K562 (cell line): ENCODE results near the gene CTAG2. TPM values are rescaled to one million over a fixed set of nuclear protein-coding genes. Genes with fewer than 3 reads are reported as not detected.

Experiments
- ATAC-seq: fragments of 200-7000 bp; cut with Tn5 transposase; 3 replicates; pipeline ENCODE4 v1.9.1; 2020; ENCODE audit warnings: moderate library complexity
- BruUV-seq: library from RNA; stranded (reverse); fragments of 400-500 nt; replicated peaks from 2 replicates; lab custom pipeline; 2021; lab: Mats Ljungman, UMichigan
- CTCF ChIA-PET: fragments of 300-600 bp; formaldehyde crosslinking; extraction: SDS; loops from one replicate; lab custom pipeline; 2021; ENCODE audit warnings: low intra/inter-chr PET ratio; lab: Yijun Ruan, JAX
- POLR2A ChIA-PET: fragments of 300-600, 350-650 bp; sonication (Branson Sonifier 250); formaldehyde crosslinking; extraction: SDS; loops from one replicate; lab custom pipeline; 2021; ENCODE audit warnings: antibody characterized with exemption, inconsistent platforms; lab: Yijun Ruan, JAX
- DNase-seq, 4 experiments: peaks; one replicate each; pipeline versions ENCODE4 v3.0.0 to v3.0.0-alpha.2; 2011 to 2018; ENCODE audit warnings: low spot score in 3 of 4, mixed read lengths in 3 of 4; ENCODE audit errors: extremely low read depth in 1 of 4
- FAIRE-seq: peaks from 2 replicates; lab custom pipeline; 2011; peaks lifted over from hg19 to GRCh38; lab: Jason Lieb, UNC
- H2AFZ ChIP-seq: 2 replicates; pipeline ENCODE4 v1.6.0; 2011; ENCODE audit warnings: low read depth, low read length, control low read depth, inconsistent platforms
- H3K27ac ChIP-seq: fragments of 200-600 bp; 3 replicates; pipeline ENCODE4 v1.8.0; 2011; ENCODE audit warnings: low read depth, mild to moderate bottlenecking, control low read depth, inconsistent platforms, low read length, moderate library complexity, mixed read lengths; ENCODE audit errors: extremely low read depth
- H3K27me3 ChIP-seq, 2 experiments: fragments of 300-600 bp in 1 of 2; 2 replicates in 1 of 2; 3 replicates in 1 of 2; pipeline versions ENCODE4 v1.6.0 to v1.8.0; 2011; ENCODE audit warnings: inconsistent platforms in 2 of 2, low read length in 2 of 2, mild to moderate bottlenecking in 1 of 2, mixed read lengths in 1 of 2, moderate library complexity in 1 of 2; ENCODE audit not compliant: control insufficient read depth in 2 of 2, insufficient read depth in 2 of 2
- H3K36me3 ChIP-seq: fragments of 300-600 bp; 3 replicates; pipeline ENCODE4 v1.8.0; 2011; ENCODE audit warnings: mild to moderate bottlenecking, low read length, inconsistent platforms; ENCODE audit not compliant: control insufficient read depth, insufficient read depth
- H3K4me1 ChIP-seq, 2 experiments: fragments of 200-600 bp in 1 of 2; replicated peaks in 1 of 2; 2 replicates in 1 of 2; 3 replicates in 1 of 2; pipeline versions ENCODE4 v1.5.1 to v1.8.0; 2011; ENCODE audit warnings: inconsistent platforms in 2 of 2, low read length in 2 of 2, mild to moderate bottlenecking in 1 of 2, mixed read lengths in 1 of 2, moderate library complexity in 1 of 2; ENCODE audit not compliant: control insufficient read depth in 2 of 2, insufficient read depth in 2 of 2
- H3K4me2 ChIP-seq: 2 replicates; pipeline ENCODE4 v1.6.1; 2011; ENCODE audit warnings: low read length, control low read depth, inconsistent platforms, mixed read lengths; ENCODE audit not compliant: insufficient read depth
- H3K4me3 ChIP-seq: fragments of 200-600 bp; sonication (generic), shearing (Covaris generic); 2 replicates; pipeline ENCODE4 v1.5.1; 2016; ENCODE audit warnings: control low read depth, inconsistent platforms
- H3K79me2 ChIP-seq: fragments of 200-600 bp; 3 replicates; pipeline ENCODE4 v1.8.0; 2011; ENCODE audit warnings: low read length, inconsistent platforms; ENCODE audit not compliant: control insufficient read depth, insufficient read depth
- H3K9ac ChIP-seq, 2 experiments: 2 replicates each; pipeline versions ENCODE4 v1.6.0 to v1.6.1; 2011; ENCODE audit warnings: low read depth in 2 of 2, low read length in 2 of 2, control low read depth in 1 of 2, inconsistent platforms in 1 of 2, mild to moderate bottlenecking in 1 of 2, mixed read lengths in 1 of 2; ENCODE audit not compliant: insufficient read depth in 1 of 2
- H3K9me1 ChIP-seq: one replicate; pipeline ENCODE4 v1.6.0; 2011; ENCODE audit warnings: inconsistent platforms, mild to moderate bottlenecking, low read length, moderate library complexity; ENCODE audit not compliant: control insufficient read depth, insufficient read depth
- H3K9me3 ChIP-seq: replicated peaks from 2 replicates; pipeline ENCODE4 v1.5.1; 2011; ENCODE audit warnings: low read depth, low read length, inconsistent platforms; ENCODE audit not compliant: control insufficient read depth, insufficient read depth
- H4K20me1 ChIP-seq: replicated peaks from 2 replicates; pipeline ENCODE4 v1.6.1; 2011; ENCODE audit warnings: low read length, inconsistent platforms, mixed read lengths; ENCODE audit not compliant: control insufficient read depth, insufficient read depth
- C11orf30 ChIP-seq: fragments of 450-650 bp; IDR thresholded peaks from 2 replicates; pipeline ENCODE4 v1.6.1; 2016; ENCODE audit warnings: low read depth, mild to moderate bottlenecking
- CBX8 ChIP-seq: fragments of 200-600 bp; sonication (generic); IDR thresholded peaks from 2 replicates; pipeline ENCODE4 v1.6.1; 2012; ENCODE audit warnings: borderline replicate concordance, mixed run types, low read depth, mild to moderate bottlenecking, moderate library complexity, mixed read lengths, low read length, control low read depth, inconsistent platforms; ENCODE audit not compliant: poor library complexity, severe bottlenecking; ENCODE audit errors: extremely low read depth
- CTBP1 ChIP-seq: fragments of 450-650 bp; IDR thresholded peaks from 2 replicates; pipeline ENCODE4 v1.6.1; 2016; ENCODE audit warnings: borderline replicate concordance
- KDM1A ChIP-seq, 2 experiments: fragments of 450-650 bp; IDR thresholded peaks; 2 replicates each; pipeline ENCODE4 v1.6.1; 2016; ENCODE audit warnings: mild to moderate bottlenecking in 2 of 2
- POLR2H ChIP-seq: IDR thresholded peaks from 2 replicates; pipeline ENCODE4 v1.6.1; 2016; ENCODE audit warnings: missing genetic modification characterization, low read depth, mild to moderate bottlenecking, control low read depth, missing compliant biosample characterization, moderate library complexity
- RAD21 ChIP-seq, 2 experiments: fragments of 250-450 bp in 1 of 2; fragments of 450-650 bp in 1 of 2; sonication (Bioruptor Pico) in 1 of 2; formaldehyde crosslinking in 1 of 2; IDR thresholded peaks in 1 of 2; conservative IDR thresholded peaks in 1 of 2; 2 replicates each; pipeline versions ENCODE4 v1.4.0 to v1.8.0; 2020 to 2022; ENCODE audit warnings: mild to moderate bottlenecking in 2 of 2, moderate library complexity in 1 of 2
- RBM25 ChIP-seq: fragments of 200-400 bp; formaldehyde crosslinking; IDR thresholded peaks from 2 replicates; pipeline ENCODE4 v1.6.1; 2018; ENCODE audit warnings: low read length, low read depth, moderate library complexity; ENCODE audit not compliant: severe bottlenecking
- SOX6 ChIP-seq: fragments of 450-650 bp; IDR thresholded peaks from 2 replicates; pipeline ENCODE4 v1.6.1; 2014; ENCODE audit warnings: mild to moderate bottlenecking
- YY1 ChIP-seq, 3 experiments: IDR thresholded peaks; 2 replicates each; pipeline ENCODE4 v1.6.1; 2011; ENCODE audit warnings: low read length in 2 of 3, mild to moderate bottlenecking in 2 of 3, moderate library complexity in 2 of 3, borderline replicate concordance in 1 of 3, control low read depth in 1 of 3, low read depth in 1 of 3; ENCODE audit not compliant: insufficient read depth in 3 of 3, insufficient replicate concordance in 2 of 3, control insufficient read depth in 1 of 3, insufficient read length in 1 of 3; ENCODE audit errors: extremely low read depth in 1 of 3
- ZNF134 ChIP-seq: fragments of 250-450 bp; sonication (Bioruptor Pico); conservative IDR thresholded peaks from 2 replicates; pipeline ENCODE4 v1.4.0; 2020
- ZNF764 ChIP-seq: fragments of 250-450 bp; sonication (Bioruptor Pico); IDR thresholded peaks from 2 replicates; pipeline ENCODE4 v1.4.0; 2020; ENCODE audit warnings: low read depth, mild to moderate bottlenecking, moderate library complexity
- WGBS: fragments of 100-300 bp; shearing (Covaris generic); methylation state at CpG from one replicate; pipeline ENCODE4 v1.1.6; 2016; ENCODE audit warnings: low coverage, mixed read lengths; ENCODE audit not compliant: insufficient coverage; ENCODE audit errors: missing lambda C conversion rate; 5-methylcytosine and 5-hydroxymethylcytosine counted together
- in situ Hi-C: fragments of 300-500 bp; cut with MboI; formaldehyde crosslinking; loops from 4 replicates; pipeline ENCODE4 v1.15.0; 2018; ENCODE audit warnings: inconsistent platforms, mixed read lengths
- intact Hi-C: fragments of 100-400 bp; cut with micrococcal nuclease; formaldehyde crosslinking; loops from 2 replicates; pipeline ENCODE4 v1.14.2; 2022
- polyA plus RNA-seq, 8 experiments: library from polyadenylated mRNA; depleted of rRNA in 4 of 8; stranded (reverse) in 5 of 8; unstranded in 3 of 8; fragments of >200 nt; fragmentation: Nextera tagmentation in 2 of 8; fragmentation: Illumina TruSeq in 1 of 8; extraction: Ambion mirVana in 2 of 8; extraction: Trizol in 1 of 8; gene quantifications; 2 replicates each; pipeline versions ENCODE4 v1.2.1 to v1.2.3, GENCODE V29; 2011 to 2014; ENCODE audit warnings: inconsistent platforms in 1 of 8, missing spikeins in 1 of 8
- total RNA-seq, 7 experiments: library from RNA; depleted of rRNA in 6 of 7; stranded (reverse); fragments of >200 nt in 6 of 7; fragmentation: Illumina TruSeq in 2 of 7; extraction: Trizol in 2 of 7; gene quantifications; 2 replicates each; pipeline versions ENCODE4 v1.2.1 to v1.2.3, GENCODE V29; 2011 to 2021; ENCODE audit warnings: low replicate concordance in 1 of 7
- TF ChIP-seq, protein P1 (sequence below), 2 experiments: fragments of 450-650 bp; IDR thresholded peaks; 2 replicates each; pipeline ENCODE4 v1.6.1; 2016
- TF ChIP-seq, protein P2 (sequence below): sonication (generic); formaldehyde crosslinking; IDR thresholded peaks from 2 replicates; pipeline ENCODE4 v1.8.0; 2022; ENCODE audit warnings: missing genetic modification reagents, mild to moderate bottlenecking, borderline replicate concordance

Gene CTAG2
- total and polyA plus RNA-seq, 9 of the 15 experiments (the other 6 are each of a cell fraction or from before 2014, with no cell fraction given) = 1.7 to 63.0 (median 18.8) TPM

- no peak for FAIRE-seq
- BruUV-seq = no TSS peak
- CTCF ChIA-PET = no interaction called here
Measured at GRCh38 chrX:154698630-154699248, 45.4 kb upstream of the CTAG2 start.

More at GRCh38 chrX:154698630-154699248, 45.4 kb upstream of the CTAG2 start:
- no peaks in the 10 kb centered on the region for H3K9me3 ChIP-seq
- no peaks in the 10 kb centered on the region for H3K27me3 ChIP-seq
- POLR2A ChIA-PET = no interaction called here
- H3K27ac ChIP-seq = no peak overlapping the region
- no peaks in the 10 kb centered on the region for H3K9me1 ChIP-seq
- peaks cover 66% of the 10 kb centered on the region for H3K36me3 ChIP-seq
- H4K20me1 ChIP-seq = no peaks in the 10 kb centered on the region
- intact Hi-C loops (no loop called here), in situ Hi-C loops (loop anchor here (25.0 kb wide), 1 partner anchor 789 kb away; no protein-coding TSS in a partner anchor)
- ATAC-seq (no peak), DNase-seq (no peak)
- 100% methylated on average over 5 of the region's 6 CpGs for WGBS
- no peak overlapping the region for H3K4me2 ChIP-seq
- no peak overlapping the region for H3K9ac ChIP-seq
- TF ChIP-seq ZNF134 (no peak), ZNF764 (CRISPR knock-in tag) (no peak), C11orf30 (no peak), KDM1A (IDR thresholded peaks at IDR 0.05) (no peak), CTBP1 (no peak), YY1 (IDR thresholded peaks at IDR 0.05; ENCODE audit: borderline replicate concordance in 1 of 3, control insufficient read depth in 1 of 3, extremely low read depth in 1 of 3, insufficient read depth in 3 of 3, insufficient read length in 1 of 3, insufficient replicate concordance in 2 of 3, low read depth in 1 of 3, low read length in 2 of 3) (no peak), POLR2H (tag) (no peak), RBM25 (no peak), CBX8 (no peak), RAD21 (CRISPR knock-in tag; conservative IDR thresholded peaks at IDR 0.05 in 1 of 2, IDR thresholded peaks at IDR 0.05 in 1 of 2) (no peak), SOX6 (no peak)
- TF ChIP-seq, protein P1, sequence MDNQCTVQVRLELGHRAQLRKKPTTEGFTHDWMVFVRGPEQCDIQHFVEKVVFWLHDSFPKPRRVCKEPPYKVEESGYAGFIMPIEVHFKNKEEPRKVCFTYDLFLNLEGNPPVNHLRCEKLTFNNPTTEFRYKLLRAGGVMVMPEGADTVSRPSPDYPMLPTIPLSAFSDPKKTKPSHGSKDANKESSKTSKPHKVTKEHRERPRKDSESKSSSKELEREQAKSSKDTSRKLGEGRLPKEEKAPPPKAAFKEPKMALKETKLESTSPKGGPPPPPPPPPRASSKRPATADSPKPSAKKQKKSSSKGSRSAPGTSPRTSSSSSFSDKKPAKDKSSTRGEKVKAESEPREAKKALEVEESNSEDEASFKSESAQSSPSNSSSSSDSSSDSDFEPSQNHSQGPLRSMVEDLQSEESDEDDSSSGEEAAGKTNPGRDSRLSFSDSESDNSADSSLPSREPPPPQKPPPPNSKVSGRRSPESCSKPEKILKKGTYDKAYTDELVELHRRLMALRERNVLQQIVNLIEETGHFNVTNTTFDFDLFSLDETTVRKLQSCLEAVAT (IDR thresholded peaks at IDR 0.05) = no peak
- TF ChIP-seq, protein P2, sequence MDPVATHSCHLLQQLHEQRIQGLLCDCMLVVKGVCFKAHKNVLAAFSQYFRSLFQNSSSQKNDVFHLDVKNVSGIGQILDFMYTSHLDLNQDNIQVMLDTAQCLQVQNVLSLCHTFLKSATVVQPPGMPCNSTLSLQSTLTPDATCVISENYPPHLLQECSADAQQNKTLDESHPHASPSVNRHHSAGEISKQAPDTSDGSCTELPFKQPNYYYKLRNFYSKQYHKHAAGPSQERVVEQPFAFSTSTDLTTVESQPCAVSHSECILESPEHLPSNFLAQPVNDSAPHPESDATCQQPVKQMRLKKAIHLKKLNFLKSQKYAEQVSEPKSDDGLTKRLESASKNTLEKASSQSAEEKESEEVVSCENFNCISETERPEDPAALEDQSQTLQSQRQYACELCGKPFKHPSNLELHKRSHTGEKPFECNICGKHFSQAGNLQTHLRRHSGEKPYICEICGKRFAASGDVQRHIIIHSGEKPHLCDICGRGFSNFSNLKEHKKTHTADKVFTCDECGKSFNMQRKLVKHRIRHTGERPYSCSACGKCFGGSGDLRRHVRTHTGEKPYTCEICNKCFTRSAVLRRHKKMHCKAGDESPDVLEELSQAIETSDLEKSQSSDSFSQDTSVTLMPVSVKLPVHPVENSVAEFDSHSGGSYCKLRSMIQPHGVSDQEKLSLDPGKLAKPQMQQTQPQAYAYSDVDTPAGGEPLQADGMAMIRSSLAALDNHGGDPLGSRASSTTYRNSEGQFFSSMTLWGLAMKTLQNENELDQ (CRISPR knock-in tag) = no peak
- no peak overlapping the region for H2AFZ ChIP-seq
- no peaks in the 10 kb centered on the region for H3K79me2 ChIP-seq
- no peak overlapping the region for H3K4me3 ChIP-seq
- H3K4me1 ChIP-seq = no peaks in the 10 kb centered on the region
